ENCODE measurements around the gene VSTM1.

DNA sequence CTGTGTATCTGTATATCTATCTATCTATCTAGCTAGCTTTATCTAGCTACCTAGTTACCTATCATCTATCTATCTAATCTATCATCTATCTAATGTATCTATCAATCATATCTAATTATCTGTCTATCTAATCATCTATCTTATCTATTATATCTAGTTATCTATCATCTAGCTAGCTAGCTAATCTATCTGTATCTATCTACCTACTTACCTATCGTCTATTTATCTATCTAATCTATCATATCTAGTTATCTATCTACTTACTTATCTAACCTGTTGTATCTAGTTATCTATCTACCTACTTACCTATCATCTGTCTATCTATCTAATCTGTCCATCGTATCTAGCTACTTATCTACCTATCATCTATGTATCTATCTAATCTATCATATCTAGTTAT, 17.9 kb downstream of the VSTM1 start:
- no peak for TF ChIP-seq EP300 (IDR thresholded peaks at IDR 0.05)
- TF ChIP-seq, protein P1, sequence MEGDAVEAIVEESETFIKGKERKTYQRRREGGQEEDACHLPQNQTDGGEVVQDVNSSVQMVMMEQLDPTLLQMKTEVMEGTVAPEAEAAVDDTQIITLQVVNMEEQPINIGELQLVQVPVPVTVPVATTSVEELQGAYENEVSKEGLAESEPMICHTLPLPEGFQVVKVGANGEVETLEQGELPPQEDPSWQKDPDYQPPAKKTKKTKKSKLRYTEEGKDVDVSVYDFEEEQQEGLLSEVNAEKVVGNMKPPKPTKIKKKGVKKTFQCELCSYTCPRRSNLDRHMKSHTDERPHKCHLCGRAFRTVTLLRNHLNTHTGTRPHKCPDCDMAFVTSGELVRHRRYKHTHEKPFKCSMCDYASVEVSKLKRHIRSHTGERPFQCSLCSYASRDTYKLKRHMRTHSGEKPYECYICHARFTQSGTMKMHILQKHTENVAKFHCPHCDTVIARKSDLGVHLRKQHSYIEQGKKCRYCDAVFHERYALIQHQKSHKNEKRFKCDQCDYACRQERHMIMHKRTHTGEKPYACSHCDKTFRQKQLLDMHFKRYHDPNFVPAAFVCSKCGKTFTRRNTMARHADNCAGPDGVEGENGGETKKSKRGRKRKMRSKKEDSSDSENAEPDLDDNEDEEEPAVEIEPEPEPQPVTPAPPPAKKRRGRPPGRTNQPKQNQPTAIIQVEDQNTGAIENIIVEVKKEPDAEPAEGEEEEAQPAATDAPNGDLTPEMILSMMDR (IDR thresholded peaks at IDR 0.05), result no peak

All from sigmoid colon (tissue), 4 donors.